Erythroblast (primary cell): Measurements from ENCODE around the gene KCNMA1.

ENCODE experiments used
- GATA1 ChIP-seq: IDR thresholded peaks from 2 replicates; pipeline ENCODE4 v1.6.1; 2011; ENCODE audit warnings: low read depth, mild to moderate bottlenecking, control low read depth, low read length, moderate library complexity
- POLR2A ChIP-seq: IDR thresholded peaks from 2 replicates; pipeline ENCODE4 v1.6.1; 2011; ENCODE audit warnings: mild to moderate bottlenecking, low read length

DNA sequence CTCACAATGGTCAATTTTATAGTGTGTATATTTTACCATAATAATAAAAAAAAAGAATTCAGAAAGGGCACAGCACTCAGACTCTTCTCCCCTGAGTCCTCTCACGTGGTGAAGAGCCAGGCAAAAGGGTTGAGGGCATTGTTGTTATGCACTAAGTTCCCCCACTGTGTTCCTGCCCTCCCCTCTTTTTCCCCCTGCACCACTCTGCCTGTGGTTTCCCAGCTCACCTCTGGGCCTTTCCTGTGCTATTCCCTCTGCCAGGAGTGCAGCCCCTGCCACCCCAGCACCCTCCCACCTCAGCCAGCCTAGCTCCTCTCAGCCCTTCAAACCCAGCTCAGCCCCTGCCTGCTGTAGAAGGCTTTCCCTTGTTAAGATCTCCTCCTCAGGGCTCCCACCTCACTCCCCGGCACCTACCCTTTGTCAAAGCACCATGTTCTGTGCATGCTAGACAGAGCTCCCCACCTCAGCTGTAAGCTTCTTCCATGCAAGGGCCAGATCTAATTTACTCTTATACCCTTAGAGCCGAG lies 108.5 kb downstream of the KCNMA1 start:
- no peak for TF ChIP-seq POLR2A
- TF ChIP-seq GATA1, result no peak
